Large intestine (tissue), 3 donors: ENCODE measurements around the gene BPIFB6. TPM values are rescaled to one million over a fixed set of nuclear protein-coding genes. Genes with fewer than 3 reads are reported as not detected.

Experiments
- DNase-seq, 2 donors: peaks; one replicate each; pipeline versions ENCODE4 v3.0.0 to v3.0.0-alpha.2; 2013
- H3K27ac ChIP-seq: one replicate; pipeline ENCODE4 v1.5.1; 2013; ENCODE audit warnings: low read length
- H3K27me3 ChIP-seq: 2 replicates; pipeline ENCODE4 v1.6.1; 2013; ENCODE audit warnings: low read length; ENCODE audit not compliant: control insufficient read depth, insufficient read depth
- H3K36me3 ChIP-seq: 2 replicates; pipeline ENCODE4 v1.6.1; 2013; ENCODE audit warnings: low read length; ENCODE audit not compliant: control insufficient read depth, insufficient read depth
- H3K4me1 ChIP-seq: one replicate; pipeline ENCODE4 v1.6.1; 2013; ENCODE audit warnings: low read length; ENCODE audit not compliant: control insufficient read depth, insufficient read depth
- H3K4me3 ChIP-seq: one replicate; pipeline ENCODE4 v1.5.1; 2013; ENCODE audit warnings: low read length
- H3K9me3 ChIP-seq: one replicate; pipeline ENCODE4 v1.6.1; 2013; ENCODE audit warnings: mild to moderate bottlenecking, low read depth, low read length, moderate library complexity; ENCODE audit not compliant: control insufficient read depth
- WGBS: methylation state at CpG from one replicate; pipeline ENCODE4 v1.1.5; 2013; ENCODE audit warnings: low lambda C conversion rate; ENCODE audit not compliant: insufficient coverage; 5-methylcytosine and 5-hydroxymethylcytosine counted together
- polyA plus RNA-seq: library from polyadenylated mRNA; unstranded; fragments of 120-200 nt; gene quantifications from one replicate; pipeline ENCODE4 v1.2.1, GENCODE V29; 2013

BPIFB6 gene
- polyA plus RNA-seq, 1 donor = not detected

GRCh38 chr20:33054381-33054780, 22.9 kb downstream of the BPIFB6 start:
- no peaks in the 10 kb centered on the region for H3K4me1 ChIP-seq
- no peaks in the 10 kb centered on the region for H3K36me3 ChIP-seq
- 60% methylated on average over 1 of the region's 7 CpGs for WGBS
- H3K4me3 ChIP-seq = no peak overlapping the region
- no peaks in the 10 kb centered on the region for H3K9me3 ChIP-seq
- H3K27me3 ChIP-seq = no peaks in the 10 kb centered on the region
- H3K27ac ChIP-seq = no peak overlapping the region
- no peak for DNase-seq

DNA sequence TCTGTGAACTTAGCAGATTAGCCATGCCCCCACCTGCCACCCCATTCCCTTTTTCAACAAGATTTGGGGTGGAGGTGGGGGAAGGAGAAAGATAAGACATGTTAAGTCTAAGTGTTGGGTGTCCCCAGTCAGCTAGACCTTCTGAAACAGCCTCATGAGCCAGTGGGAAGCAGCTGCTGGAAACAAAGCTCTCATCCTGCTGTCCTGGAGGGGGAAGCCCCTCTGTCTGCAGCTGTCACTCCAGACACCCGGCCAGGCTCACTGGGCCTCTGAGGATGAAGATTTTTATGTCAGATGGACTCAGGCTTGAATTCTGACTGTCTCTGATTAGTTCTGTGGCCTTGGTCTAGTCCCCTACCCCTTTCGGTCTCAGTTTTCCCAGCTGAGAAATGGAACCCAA, 23.3 kb downstream of the BPIFB6 start:
- no peak overlapping the region for H3K27ac ChIP-seq
- no peaks in the 10 kb centered on the region for H3K27me3 ChIP-seq
- DNase-seq = no peak
- H3K4me3 ChIP-seq = no peak overlapping the region
- no peaks in the 10 kb centered on the region for H3K36me3 ChIP-seq
- H3K9me3 ChIP-seq = no peaks in the 10 kb centered on the region
- H3K4me1 ChIP-seq = no peaks in the 10 kb centered on the region
- no CpG with 5 or more reads among the region's 2 CpGs for WGBS

DNA sequence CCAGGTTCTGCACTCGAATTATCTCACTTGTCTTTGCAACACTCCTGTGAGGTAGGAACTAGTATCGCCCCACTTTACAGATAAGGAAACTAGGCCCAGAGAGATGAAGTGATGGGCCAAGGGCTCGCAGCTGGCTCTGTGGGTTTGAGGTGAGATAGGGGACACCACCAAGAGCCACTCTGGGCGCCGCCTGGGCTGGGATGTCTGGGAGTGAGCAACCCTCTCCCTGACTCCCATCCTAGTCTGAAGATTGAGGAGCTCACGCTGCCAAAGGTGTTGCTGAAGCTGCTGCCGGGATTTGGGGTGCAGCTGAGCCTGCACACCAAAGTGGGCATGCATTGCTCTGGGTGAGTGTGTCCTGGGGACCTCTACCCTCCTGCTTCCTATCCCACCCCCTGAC, 27.7 kb downstream of the BPIFB6 start:
- no CpG with 5 or more reads among the region's 7 CpGs for WGBS
- Histone ChIP-seq H3K4me1 (no peaks in the 10 kb centered on the region), H3K4me3 (no peak overlapping the region), H3K9me3 (no peaks in the 10 kb centered on the region), H3K27me3 (no peaks in the 10 kb centered on the region), H3K36me3 (no peaks in the 10 kb centered on the region), H3K27ac (no peak overlapping the region)
- no peak for DNase-seq

- no peaks in the 10 kb centered on the region for H3K4me1 ChIP-seq
- no peak overlapping the region for H3K27ac ChIP-seq
- no peaks in the 10 kb centered on the region for H3K36me3 ChIP-seq
- WGBS = no CpG with 5 or more reads among the region's 22 CpGs
- H3K27me3 ChIP-seq = no peaks in the 10 kb centered on the region
- DNase-seq = no peak
- H3K9me3 ChIP-seq = no peaks in the 10 kb centered on the region
- no peak overlapping the region for H3K4me3 ChIP-seq
These were observed 28.4 kb downstream of the BPIFB6 start for GRCh38 chr20:33059741-33060390.

GRCh38 chr20:33061658-33062028, 30.2 kb downstream of the BPIFB6 start:
- no peak overlapping the region for H3K4me3 ChIP-seq
- no CpG with 5 or more reads among the region's 14 CpGs for WGBS

GRCh38 chr20:33062105-33062824, 30.8 kb downstream of the BPIFB6 start:
- DNase-seq = no peak
- Histone ChIP-seq H3K9me3 (no peaks in the 10 kb centered on the region), H3K27ac (no peak overlapping the region), H3K4me3 (no peak overlapping the region), H3K27me3 (no peaks in the 10 kb centered on the region), H3K36me3 (no peaks in the 10 kb centered on the region), H3K4me1 (no peaks in the 10 kb centered on the region)
- no CpG with 5 or more reads among the region's 9 CpGs for WGBS

More at GRCh38 chr20:33061658-33062028, 30.2 kb downstream of the BPIFB6 start:
- H3K27me3 ChIP-seq = no peaks in the 10 kb centered on the region
- no peaks in the 10 kb centered on the region for H3K9me3 ChIP-seq
- no peak overlapping the region for H3K27ac ChIP-seq
- no peaks in the 10 kb centered on the region for H3K4me1 ChIP-seq
- no peaks in the 10 kb centered on the region for H3K36me3 ChIP-seq
- no peak for DNase-seq

DNA sequence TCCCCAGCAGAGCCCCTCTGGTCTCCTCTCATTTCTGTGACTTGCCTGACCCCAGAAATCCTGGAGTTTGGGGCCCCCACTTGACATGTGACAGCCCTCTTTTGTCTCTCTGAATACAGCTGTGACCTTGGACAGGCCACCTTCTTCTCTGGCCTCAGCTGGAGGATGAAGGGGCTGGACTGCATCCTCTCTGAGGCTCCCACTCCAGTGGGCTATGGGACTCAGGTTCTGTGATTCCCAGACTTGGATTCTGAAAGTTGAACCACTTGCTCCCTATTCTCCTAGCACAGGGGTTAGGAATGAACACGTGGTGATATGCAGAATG, 31.3 kb downstream of the BPIFB6 start:
- Histone ChIP-seq H3K4me3 (no peak overlapping the region), H3K9me3 (no peaks in the 10 kb centered on the region), H3K4me1 (no peaks in the 10 kb centered on the region), H3K36me3 (no peaks in the 10 kb centered on the region), H3K27me3 (no peaks in the 10 kb centered on the region), H3K27ac (no peak overlapping the region)
- WGBS = no CpG with 5 or more reads among the region's 1 CpG
- DNase-seq = no peak

GRCh38 chr20:33063271-33063670, 31.8 kb downstream of the BPIFB6 start:
- no CpG with 5 or more reads among the region's 6 CpGs for WGBS
- DNase-seq = no peak
- no peaks in the 10 kb centered on the region for H3K9me3 ChIP-seq
- H3K27ac ChIP-seq = no peak overlapping the region
- no peaks in the 10 kb centered on the region for H3K4me1 ChIP-seq
- H3K36me3 ChIP-seq = no peaks in the 10 kb centered on the region
- H3K4me3 ChIP-seq = no peak overlapping the region
- no peaks in the 10 kb centered on the region for H3K27me3 ChIP-seq

DNA sequence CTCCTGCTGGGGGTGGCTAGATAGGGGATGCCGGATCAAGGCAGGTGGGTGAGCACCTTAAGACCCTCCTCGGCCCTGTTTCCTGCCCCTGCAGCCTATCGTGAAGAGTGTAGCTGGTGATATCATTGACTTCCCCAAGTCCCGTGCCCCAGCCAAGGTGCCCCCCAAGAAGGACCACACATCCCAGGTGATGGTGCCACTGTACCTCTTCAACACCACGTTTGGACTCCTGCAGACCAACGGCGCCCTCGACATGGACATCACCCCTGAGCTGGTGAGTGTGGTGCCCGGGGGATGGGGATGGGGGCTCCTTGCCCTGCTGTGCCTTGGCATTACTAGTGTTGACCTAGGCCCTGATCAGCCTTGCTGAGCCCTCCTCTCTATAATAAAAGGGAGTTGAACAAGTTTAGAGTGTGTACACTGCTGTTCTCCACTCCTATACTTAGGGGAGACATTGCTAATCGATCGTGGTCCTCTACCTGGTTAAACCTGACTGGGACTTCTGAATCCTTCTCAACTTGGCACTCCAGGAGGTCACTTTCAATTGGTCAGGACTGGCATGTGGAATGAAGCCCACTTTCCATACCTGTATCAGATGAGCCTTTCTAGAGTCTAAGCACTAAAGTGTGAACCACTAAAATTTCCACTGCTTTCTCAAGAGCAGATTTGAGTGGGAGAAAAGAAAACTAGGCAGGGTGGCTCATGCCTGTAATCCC, 33.3 kb downstream of the BPIFB6 start:
- no CpG with 5 or more reads among the region's 11 CpGs for WGBS
- H3K27ac ChIP-seq = no peak overlapping the region
- no peaks in the 10 kb centered on the region for H3K9me3 ChIP-seq
- H3K4me3 ChIP-seq = no peak overlapping the region
- DNase-seq = no peak
- H3K36me3 ChIP-seq = no peaks in the 10 kb centered on the region
- no peaks in the 10 kb centered on the region for H3K4me1 ChIP-seq
- no peaks in the 10 kb centered on the region for H3K27me3 ChIP-seq

- no peaks in the 10 kb centered on the region for H3K9me3 ChIP-seq
These were observed 34.3 kb downstream of the BPIFB6 start for GRCh38 chr20:33065785-33066184.

More at GRCh38 chr20:33065785-33066184, 34.3 kb downstream of the BPIFB6 start:
- WGBS = no CpG with 5 or more reads among the region's 9 CpGs
- Histone ChIP-seq H3K27ac (no peak overlapping the region), H3K27me3 (no peaks in the 10 kb centered on the region), H3K4me1 (no peaks in the 10 kb centered on the region), H3K4me3 (no peak overlapping the region), H3K36me3 (no peaks in the 10 kb centered on the region)
- no peak for DNase-seq
